HL-60/S4 treated with retinoic acid at 250 ng/mL for 4 days and 3 days (cell line): ENCODE data around the gene GTF2F2.

Experiments used
- in situ Hi-C: fragments of 300-500 bp; cut with MboI; formaldehyde crosslinking; loops from 2 replicates; pipeline ENCODE4 v1.7.0; 2022; ENCODE audit warnings: low sequenced_read_pairs

GTF2F2 gene

DNA sequence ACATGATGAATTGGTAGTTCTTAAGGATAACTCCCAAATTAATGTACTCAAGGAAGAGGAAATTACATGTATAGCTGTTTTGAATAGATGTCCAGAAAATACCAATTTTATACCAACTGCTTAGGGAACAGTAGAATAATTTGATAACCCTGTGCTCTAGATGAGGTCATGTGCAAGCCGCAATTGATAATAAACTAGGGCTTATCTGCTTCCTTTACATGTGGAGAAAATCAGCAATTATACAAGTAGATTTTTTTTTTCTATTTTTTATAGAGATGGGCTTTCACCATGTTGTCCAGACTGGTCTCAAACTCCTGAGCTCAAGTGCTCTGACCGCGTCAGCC is 211.4 kb downstream of the GTF2F2 start:
- in situ Hi-C loops = no loop called here

DNA sequence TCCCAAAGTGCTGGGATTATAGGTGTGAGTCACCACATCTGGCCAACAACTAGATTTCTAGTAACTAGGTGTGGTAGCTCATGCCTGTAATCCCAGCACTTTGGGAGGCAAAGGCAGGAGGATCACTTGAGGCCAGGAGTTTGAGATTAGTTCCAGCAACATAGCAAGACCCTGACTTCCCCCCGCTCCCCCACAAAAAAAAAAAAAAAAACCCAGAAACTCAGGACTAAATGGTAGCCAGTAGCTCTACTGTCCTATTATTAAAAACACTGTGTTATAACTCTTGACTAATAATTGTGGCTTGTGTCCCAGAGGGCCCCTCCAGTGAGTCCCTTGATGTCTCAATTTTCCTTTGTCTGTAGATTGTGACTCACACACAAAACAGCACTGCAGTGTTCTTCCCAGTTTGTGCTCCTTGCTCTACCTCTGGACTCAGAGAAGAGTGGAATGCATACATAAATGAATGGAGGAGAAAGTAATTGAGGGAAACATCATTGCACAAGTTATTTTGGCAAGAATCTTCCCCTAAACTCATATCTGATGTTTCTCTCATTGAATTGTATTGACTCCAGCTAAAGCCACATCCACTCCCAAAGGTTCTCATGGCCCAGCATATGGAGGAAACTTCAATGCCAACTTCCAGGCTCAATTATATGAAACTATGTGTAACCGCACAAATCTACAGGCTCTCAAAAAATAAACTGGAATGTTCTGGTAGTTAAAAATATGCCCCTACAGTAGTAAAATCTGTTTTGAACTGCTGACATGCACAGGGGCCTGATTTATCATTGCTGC is 211.9 kb downstream of the GTF2F2 start:
- in situ Hi-C loops = no loop called here

- in situ Hi-C loops = no loop called here
These were observed 212.5 kb downstream of the GTF2F2 start for GRCh38 chr13:45332831-45333219.

DNA sequence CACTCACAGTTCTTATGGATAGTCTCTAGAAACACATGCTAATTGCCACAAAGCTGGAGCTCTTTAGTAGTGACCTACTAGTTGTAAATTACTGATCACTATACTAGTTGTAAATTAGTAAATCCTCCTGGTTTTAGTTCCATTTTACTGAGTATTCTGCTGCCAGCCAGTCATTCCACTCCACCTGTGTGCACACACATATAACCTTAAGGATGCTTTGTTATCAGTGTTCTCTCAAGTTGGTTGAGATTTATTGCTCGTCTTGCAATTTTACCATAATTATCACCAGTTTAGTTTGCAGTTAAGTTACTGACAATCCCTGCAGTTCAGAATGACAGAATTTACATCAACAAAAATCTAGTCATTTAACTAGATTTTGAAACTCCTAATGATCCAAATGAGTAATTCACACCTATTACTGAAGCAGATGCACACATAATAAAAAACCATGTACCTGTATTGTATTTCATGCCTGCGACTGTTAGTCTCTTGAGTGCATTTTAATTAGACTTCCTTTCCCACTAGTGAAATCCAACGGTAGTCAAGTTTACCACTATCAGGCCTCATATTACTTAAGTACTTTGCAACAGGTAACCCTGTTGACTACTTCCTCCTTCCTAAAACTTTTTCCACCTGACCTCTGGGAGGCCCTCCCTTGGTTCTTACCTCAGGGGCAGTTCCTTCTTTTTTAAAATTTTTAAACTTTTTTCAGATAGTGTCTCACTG is 213.1 kb downstream of the GTF2F2 start:
- in situ Hi-C loops = no loop called here
